ENCODE measurements around the gene IKZF3.

Gene IKZF3

DNA sequence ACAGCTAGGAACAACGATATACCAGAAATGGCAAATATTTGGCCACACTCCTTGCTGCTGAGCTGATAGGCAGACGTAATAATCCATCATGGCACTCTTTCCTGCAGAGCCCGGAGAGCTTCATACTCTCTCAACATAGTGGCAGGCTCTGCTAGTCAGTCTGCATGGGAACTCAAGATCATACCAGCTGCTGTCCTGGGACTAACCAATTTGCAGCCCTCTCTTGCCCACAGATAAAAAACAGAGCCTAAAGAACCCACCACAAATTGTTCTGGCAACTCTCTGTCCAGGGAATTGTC lies 40.8 kb upstream of the IKZF3 start:
- no peaks in the 10 kb centered on the region for H3K4me1 ChIP-seq (ENCODE audit: control insufficient read depth, insufficient read depth, low read length)
- no peak overlapping the region for H3K4me3 ChIP-seq (ENCODE audit: low read depth, low read length)
- no peak for TF ChIP-seq GFI1B (tag by site-specific recombination; IDR thresholded peaks at IDR 0.05)
- TF ChIP-seq GLIS1 (tag by site-specific recombination; IDR thresholded peaks at IDR 0.05), result no peak
- TF ChIP-seq TCF7L2 (IDR thresholded peaks at IDR 0.05; ENCODE audit: borderline replicate concordance, low read depth, low read length), result no peak
- no peak for TF ChIP-seq ZNF184 (tag by site-specific recombination; IDR thresholded peaks at IDR 0.05)
- TF ChIP-seq ZNF16 (tag by site-specific recombination; IDR thresholded peaks at IDR 0.05; ENCODE audit: low read depth), result no peak
- TF ChIP-seq ZNF324 (tag by site-specific recombination; IDR thresholded peaks at IDR 0.05), result no peak
- no peak for TF ChIP-seq ZNF132 (tag by site-specific recombination; IDR thresholded peaks at IDR 0.05; ENCODE audit: borderline replicate concordance)
- TF ChIP-seq, protein P1, sequence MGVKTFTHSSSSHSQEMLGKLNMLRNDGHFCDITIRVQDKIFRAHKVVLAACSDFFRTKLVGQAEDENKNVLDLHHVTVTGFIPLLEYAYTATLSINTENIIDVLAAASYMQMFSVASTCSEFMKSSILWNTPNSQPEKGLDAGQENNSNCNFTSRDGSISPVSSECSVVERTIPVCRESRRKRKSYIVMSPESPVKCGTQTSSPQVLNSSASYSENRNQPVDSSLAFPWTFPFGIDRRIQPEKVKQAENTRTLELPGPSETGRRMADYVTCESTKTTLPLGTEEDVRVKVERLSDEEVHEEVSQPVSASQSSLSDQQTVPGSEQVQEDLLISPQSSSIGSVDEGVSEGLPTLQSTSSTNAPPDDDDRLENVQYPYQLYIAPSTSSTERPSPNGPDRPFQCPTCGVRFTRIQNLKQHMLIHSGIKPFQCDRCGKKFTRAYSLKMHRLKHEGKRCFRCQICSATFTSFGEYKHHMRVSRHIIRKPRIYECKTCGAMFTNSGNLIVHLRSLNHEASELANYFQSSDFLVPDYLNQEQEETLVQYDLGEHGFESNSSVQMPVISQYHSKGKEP (tag by site-specific recombination; IDR thresholded peaks at IDR 0.05), result no peak
- no peak for TF ChIP-seq ZNF514 (tag by site-specific recombination; IDR thresholded peaks at IDR 0.05)
- TF ChIP-seq ZNF155 (tag by site-specific recombination; IDR thresholded peaks at IDR 0.05), result no peak
- no peak for TF ChIP-seq HOXD13 (CRISPR knock-in tag; IDR thresholded peaks at IDR 0.05; ENCODE audit: borderline replicate concordance)
- TF ChIP-seq, protein P2, sequence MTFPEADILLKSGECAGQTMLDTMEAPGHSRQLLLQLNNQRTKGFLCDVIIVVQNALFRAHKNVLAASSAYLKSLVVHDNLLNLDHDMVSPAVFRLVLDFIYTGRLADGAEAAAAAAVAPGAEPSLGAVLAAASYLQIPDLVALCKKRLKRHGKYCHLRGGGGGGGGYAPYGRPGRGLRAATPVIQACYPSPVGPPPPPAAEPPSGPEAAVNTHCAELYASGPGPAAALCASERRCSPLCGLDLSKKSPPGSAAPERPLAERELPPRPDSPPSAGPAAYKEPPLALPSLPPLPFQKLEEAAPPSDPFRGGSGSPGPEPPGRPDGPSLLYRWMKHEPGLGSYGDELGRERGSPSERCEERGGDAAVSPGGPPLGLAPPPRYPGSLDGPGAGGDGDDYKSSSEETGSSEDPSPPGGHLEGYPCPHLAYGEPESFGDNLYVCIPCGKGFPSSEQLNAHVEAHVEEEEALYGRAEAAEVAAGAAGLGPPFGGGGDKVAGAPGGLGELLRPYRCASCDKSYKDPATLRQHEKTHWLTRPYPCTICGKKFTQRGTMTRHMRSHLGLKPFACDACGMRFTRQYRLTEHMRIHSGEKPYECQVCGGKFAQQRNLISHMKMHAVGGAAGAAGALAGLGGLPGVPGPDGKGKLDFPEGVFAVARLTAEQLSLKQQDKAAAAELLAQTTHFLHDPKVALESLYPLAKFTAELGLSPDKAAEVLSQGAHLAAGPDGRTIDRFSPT (tag by site-specific recombination; IDR thresholded peaks at IDR 0.05), result no peak
- no peak for TF ChIP-seq ZNF266 (tag by site-specific recombination; IDR thresholded peaks at IDR 0.05; ENCODE audit: low read depth)
- no peak for TF ChIP-seq RBAK (tag by site-specific recombination; IDR thresholded peaks at IDR 0.05)
- no peak for TF ChIP-seq ZIC2 (tag by site-specific recombination; IDR thresholded peaks at IDR 0.05)
- no peak for TF ChIP-seq FEZF1 (tag by site-specific recombination; IDR thresholded peaks at IDR 0.05)
- TF ChIP-seq REPIN1 (tag by site-specific recombination; IDR thresholded peaks at IDR 0.05; ENCODE audit: low read depth), result no peak
- peaks cover 3 to 22% of the 10 kb centered on the region in 2 experiments; a peak in 2 of 3 replicates for H3K36me3 ChIP-seq (ENCODE audit: control insufficient read depth in 2 of 2, insufficient read depth in 1 of 2, low read length in 2 of 2)
- H3K27ac ChIP-seq (ENCODE audit: extremely low read depth, low read depth, low read length), result no peak overlapping the region
- POLR2A ChIA-PET, result interaction anchor here (0.6 kb wide), 1 partner anchor 22 kb away, joined by 5 read pairs; the partner anchor contains the start of genes LRRC3C and ORMDL3
- no peaks in the 10 kb centered on the region for H3K9me3 ChIP-seq (ENCODE audit: control insufficient read depth, insufficient read depth, low read depth, low read length)
- CTCF ChIA-PET, result interaction anchor here (0.6 to 1.0 kb wide), 2 partner anchors 30 to 251 kb away, joined by 5 to 6 read pairs; no protein-coding TSS in a partner anchor

DNA sequence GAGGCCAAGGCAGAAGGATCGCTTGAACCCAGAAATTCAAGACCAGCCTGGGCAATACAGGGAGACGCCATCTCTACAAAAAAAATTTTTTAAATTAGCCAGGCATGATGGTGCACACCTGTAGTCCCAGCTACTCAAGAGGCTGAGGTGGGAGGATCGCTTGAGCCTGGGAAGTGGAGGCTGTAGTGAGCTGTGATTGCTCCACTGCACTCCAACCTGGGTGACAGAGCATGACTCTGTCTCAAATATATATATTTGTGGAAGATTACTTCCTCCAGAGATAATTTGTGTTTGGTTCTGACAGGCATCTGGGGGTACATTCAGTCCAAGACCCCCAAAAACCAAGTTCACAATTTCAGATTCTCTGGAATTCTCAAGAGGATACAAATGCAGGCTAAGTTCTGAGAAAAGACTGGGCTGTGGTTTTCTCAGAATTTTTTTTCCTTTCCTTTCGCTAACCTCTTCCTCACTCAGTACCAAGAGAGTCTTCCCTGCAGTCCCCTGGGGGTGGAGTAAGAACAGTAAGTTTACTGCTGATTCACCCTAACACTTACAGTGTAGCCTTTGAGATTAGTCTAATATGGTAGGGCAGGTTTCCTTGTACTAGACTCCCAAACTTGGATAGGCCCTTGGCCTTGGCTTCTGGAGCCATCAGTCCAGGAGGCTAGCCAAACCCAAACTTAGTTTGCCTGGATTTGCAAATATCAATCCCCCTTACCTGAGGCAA lies 39.2 kb upstream of the IKZF3 start:
- ChIA-PET CTCF (no interaction called here), POLR2A (no interaction called here)
- H3K9me3 ChIP-seq (ENCODE audit: control insufficient read depth, insufficient read depth, low read depth, low read length), result no peaks in the 10 kb centered on the region
- peaks cover 0 to 13% of the 10 kb centered on the region in 2 experiments; a peak in 2 of 3 replicates for H3K36me3 ChIP-seq (ENCODE audit: control insufficient read depth in 2 of 2, insufficient read depth in 1 of 2, low read length in 2 of 2)
- no peak overlapping the region for H3K4me3 ChIP-seq (ENCODE audit: low read depth, low read length)
- H3K27ac ChIP-seq (ENCODE audit: extremely low read depth, low read depth, low read length), result no peak overlapping the region
- H3K4me1 ChIP-seq (ENCODE audit: control insufficient read depth, insufficient read depth, low read length), result no peaks in the 10 kb centered on the region
- TF ChIP-seq ZNF121 (tag by site-specific recombination; IDR thresholded peaks at IDR 0.05) (no peak), ZNF510 (tag by site-specific recombination; IDR thresholded peaks at IDR 0.05; ENCODE audit: insufficient replicate concordance) (no peak), ZFHX2 (tag by site-specific recombination; conservative IDR thresholded peaks at IDR 0.05) (no peak), ZNF157 (tag by site-specific recombination; IDR thresholded peaks at IDR 0.05) (no peak), ZBTB17 (tag by site-specific recombination; IDR thresholded peaks at IDR 0.05) (no peak), ZSCAN30 (tag by site-specific recombination; IDR thresholded peaks at IDR 0.05) (no peak), ZNF140 (tag by site-specific recombination; IDR thresholded peaks at IDR 0.05) (no peak), ZNF501 (tag by site-specific recombination; IDR thresholded peaks at IDR 0.05) (no peak), ZNF416 (tag by site-specific recombination; IDR thresholded peaks at IDR 0.05) (no peak), ZFP37 (tag by site-specific recombination; IDR thresholded peaks at IDR 0.05) (no peak), ZNF391 (tag by site-specific recombination; IDR thresholded peaks at IDR 0.05; ENCODE audit: borderline replicate concordance, low read depth) (no peak), ZNF214 (tag by site-specific recombination; IDR thresholded peaks at IDR 0.05; ENCODE audit: borderline replicate concordance) (no peak), SP7 (tag by site-specific recombination; IDR thresholded peaks at IDR 0.05) (no peak), ZNF843 (tag by site-specific recombination; IDR thresholded peaks at IDR 0.05) (no peak), ZNF473 (tag by site-specific recombination; IDR thresholded peaks at IDR 0.05) (no peak)
- TF ChIP-seq, protein P3, sequence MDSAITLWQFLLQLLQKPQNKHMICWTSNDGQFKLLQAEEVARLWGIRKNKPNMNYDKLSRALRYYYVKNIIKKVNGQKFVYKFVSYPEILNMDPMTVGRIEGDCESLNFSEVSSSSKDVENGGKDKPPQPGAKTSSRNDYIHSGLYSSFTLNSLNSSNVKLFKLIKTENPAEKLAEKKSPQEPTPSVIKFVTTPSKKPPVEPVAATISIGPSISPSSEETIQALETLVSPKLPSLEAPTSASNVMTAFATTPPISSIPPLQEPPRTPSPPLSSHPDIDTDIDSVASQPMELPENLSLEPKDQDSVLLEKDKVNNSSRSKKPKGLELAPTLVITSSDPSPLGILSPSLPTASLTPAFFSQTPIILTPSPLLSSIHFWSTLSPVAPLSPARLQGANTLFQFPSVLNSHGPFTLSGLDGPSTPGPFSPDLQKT (IDR thresholded peaks at IDR 0.05; ENCODE audit: borderline replicate concordance, low read depth, low read length), result no peak
